Esophagus squamous epithelium (tissue), 5 donors: Measurements from ENCODE around the gene CCNJ. TPM values are rescaled to one million over a fixed set of nuclear protein-coding genes. Genes with fewer than 3 reads are reported as not detected.

Experiments
- DNase-seq: peaks from one replicate; lab custom pipeline; 2025; lab: John Stamatoyannopoulos, UW
- H3K27ac ChIP-seq, 4 donors: fragments of 200-600 bp; sonication (generic); one replicate each; pipeline ENCODE4 v1.5.1; 2016 to 2019; ENCODE audit warnings: mild to moderate bottlenecking in 1 of 4
- H3K27me3 ChIP-seq, 4 donors: fragments of 200-600 bp; sonication (generic); 1 replicate in 3 of 4; 2 replicates in 1 of 4; pipeline versions ENCODE4 v1.5.1 to v1.6.0; 2017 to 2021; ENCODE audit warnings: antibody characterized with exemption in 1 of 4
- H3K36me3 ChIP-seq, 3 donors: fragments of 200-600 bp; sonication (generic); one replicate each; pipeline ENCODE4 v1.5.1; 2016 to 2019
- H3K4me1 ChIP-seq, 3 donors: fragments of 200-600 bp; sonication (generic); one replicate each; pipeline ENCODE4 v1.5.1; 2017 to 2019
- H3K4me3 ChIP-seq, 4 donors: fragments of 200-600 bp; sonication (generic); 1 replicate in 3 of 4; 2 replicates in 1 of 4; pipeline ENCODE4 v1.5.1; 2016 to 2019; ENCODE audit warnings: mild to moderate bottlenecking in 2 of 4, moderate library complexity in 1 of 4
- H3K9me3 ChIP-seq, 3 donors: fragments of 200-600 bp; sonication (generic); one replicate each; pipeline ENCODE4 v1.5.1; 2016 to 2019
- POLR2A ChIP-seq, 4 donors: fragments of 450-650 bp; IDR thresholded peaks; one replicate each; pipeline ENCODE4 v1.6.1; 2017; ENCODE audit warnings: antibody characterized with exemption in 4 of 4, mild to moderate bottlenecking in 4 of 4, moderate library complexity in 3 of 4
- WGBS, 2 donors: methylation state at CpG; one replicate each; pipeline ENCODE4 v1.1.5; 2018; 5-methylcytosine and 5-hydroxymethylcytosine counted together
- intact Hi-C: fragments of 100-400 bp; cut with DNase I; formaldehyde crosslinking; loops from one replicate; pipeline ENCODE4 v1.15.0; 2022
- total RNA-seq, 4 donors: library from RNA; depleted of rRNA; stranded (reverse); fragments of >200 nt; gene quantifications; one replicate each; pipeline ENCODE4 v1.1.0, GENCODE V29; 2016
- TF ChIP-seq, protein P1 (sequence below), 6 experiments: fragments of 450-650 bp in 4 of 6; fragments of 200-600 bp in 2 of 6; sonication (generic) in 2 of 6; IDR thresholded peaks; one replicate each; pipeline ENCODE4 v1.5.1; 2016 to 2019; ENCODE audit warnings: antibody characterized with exemption in 6 of 6, mild to moderate bottlenecking in 4 of 6, moderate library complexity in 4 of 6
- donor health status: DM: yes; HTN: yes; CAD: no.

CCNJ gene
- total RNA-seq, 4 donors from 2014 or later = 1.5 to 4.2 (median 2.8) TPM

DNA sequence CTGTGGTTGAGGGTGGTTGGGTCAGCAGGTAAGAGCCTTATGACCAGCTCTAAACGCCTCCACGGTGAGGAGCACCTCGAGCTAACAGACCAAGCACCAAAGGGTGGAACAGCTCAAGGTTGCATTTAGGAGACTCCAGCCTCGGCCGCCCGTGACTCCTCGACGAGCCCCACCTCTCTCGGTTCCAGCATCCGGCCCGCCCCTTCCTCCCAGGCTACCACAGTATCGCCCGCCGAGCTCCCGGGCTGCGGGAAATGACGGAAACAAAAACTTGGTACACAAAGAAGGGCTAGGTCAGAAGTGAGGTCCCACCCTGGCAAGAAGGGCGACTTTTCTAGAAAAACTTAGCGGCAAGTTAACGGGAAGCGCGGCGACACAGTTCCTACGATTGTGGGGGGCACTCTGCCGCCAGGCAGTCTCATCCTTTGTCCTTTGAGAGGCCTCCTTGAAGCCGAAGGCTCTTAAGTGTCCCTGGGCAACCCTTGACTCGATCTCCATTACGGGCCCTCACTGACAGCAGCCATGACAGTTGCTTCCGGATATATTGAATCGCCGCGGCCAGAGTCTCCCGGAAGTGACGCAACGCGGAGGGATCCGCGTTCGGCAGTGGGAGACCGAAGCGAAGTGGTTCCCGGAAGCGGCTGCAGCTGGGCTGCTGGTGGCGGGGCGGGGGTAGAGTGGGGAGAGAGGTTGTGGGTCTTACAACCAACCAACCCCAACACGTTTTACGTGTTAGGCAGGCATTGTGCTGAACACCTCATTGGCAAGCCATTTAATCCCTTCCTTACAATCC lies 46.5 kb downstream of the CCNJ start:
- intact Hi-C loops = loop anchor here (5.0 kb wide), 1 partner anchor 37 kb away; no protein-coding TSS in a partner anchor
- DNase-seq = peak; percentile 85
- H3K27me3 ChIP-seq = peaks cover 0 to 37% (median 5%) of the 10 kb centered on the region in 4 donors
- H3K36me3 ChIP-seq = no peaks in the 10 kb centered on the region
- 0% methylated on average over 3 to 10 of the region's 47 CpGs for WGBS, 2 donors
- H3K4me1 ChIP-seq = peaks cover 0 to 12% (median 0%) of the 10 kb centered on the region in 3 donors
- H3K9me3 ChIP-seq = peaks cover 0 to 5% (median 4%) of the 10 kb centered on the region in 3 donors
- H3K4me3 ChIP-seq = peak overlapping the region; percentile 53 to 85 (median 73)
- H3K27ac ChIP-seq = peak overlapping the region; percentile 85 to 95 (median 93)
- TF ChIP-seq, protein P1, sequence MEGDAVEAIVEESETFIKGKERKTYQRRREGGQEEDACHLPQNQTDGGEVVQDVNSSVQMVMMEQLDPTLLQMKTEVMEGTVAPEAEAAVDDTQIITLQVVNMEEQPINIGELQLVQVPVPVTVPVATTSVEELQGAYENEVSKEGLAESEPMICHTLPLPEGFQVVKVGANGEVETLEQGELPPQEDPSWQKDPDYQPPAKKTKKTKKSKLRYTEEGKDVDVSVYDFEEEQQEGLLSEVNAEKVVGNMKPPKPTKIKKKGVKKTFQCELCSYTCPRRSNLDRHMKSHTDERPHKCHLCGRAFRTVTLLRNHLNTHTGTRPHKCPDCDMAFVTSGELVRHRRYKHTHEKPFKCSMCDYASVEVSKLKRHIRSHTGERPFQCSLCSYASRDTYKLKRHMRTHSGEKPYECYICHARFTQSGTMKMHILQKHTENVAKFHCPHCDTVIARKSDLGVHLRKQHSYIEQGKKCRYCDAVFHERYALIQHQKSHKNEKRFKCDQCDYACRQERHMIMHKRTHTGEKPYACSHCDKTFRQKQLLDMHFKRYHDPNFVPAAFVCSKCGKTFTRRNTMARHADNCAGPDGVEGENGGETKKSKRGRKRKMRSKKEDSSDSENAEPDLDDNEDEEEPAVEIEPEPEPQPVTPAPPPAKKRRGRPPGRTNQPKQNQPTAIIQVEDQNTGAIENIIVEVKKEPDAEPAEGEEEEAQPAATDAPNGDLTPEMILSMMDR (IDR thresholded peaks at IDR 0.05) = no peak
- peak in 2 of 4 donors; percentile 24 to 28 for TF ChIP-seq POLR2A (IDR thresholded peaks at IDR 0.05)

DNA sequence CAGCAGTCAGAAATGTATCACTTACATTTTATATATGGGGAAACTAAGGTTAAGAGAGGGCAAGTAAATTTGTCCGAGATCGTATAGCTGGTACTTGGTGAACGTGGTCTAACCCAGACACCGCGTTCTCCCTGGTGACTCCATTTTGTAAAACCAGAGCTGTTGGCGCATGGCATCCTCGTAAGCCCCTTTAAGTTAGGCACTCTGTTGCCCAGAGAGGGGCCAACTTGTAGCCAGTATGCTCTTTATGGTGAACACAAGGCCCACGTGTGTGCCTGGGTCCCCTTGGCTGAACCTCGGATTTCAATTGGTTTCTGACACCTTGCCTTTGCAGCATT lies 47.0 kb downstream of the CCNJ start:
- peaks cover 0 to 42% (median 5%) of the 10 kb centered on the region in 4 donors for H3K27me3 ChIP-seq
- H3K4me1 ChIP-seq = peaks cover 0 to 12% (median 0%) of the 10 kb centered on the region in 3 donors
- TF ChIP-seq, protein P1 (IDR thresholded peaks at IDR 0.05) = no peak
- no peak for TF ChIP-seq POLR2A (IDR thresholded peaks at IDR 0.05)
- 77 to 79% methylated on average over 8 to 9 of the region's 9 CpGs for WGBS, 2 donors
- H3K4me3 ChIP-seq = peak overlapping the region; percentile 53 to 85 (median 73)
- no peak for DNase-seq
- intact Hi-C loops = loop anchor here (5.0 kb wide), 1 partner anchor 37 kb away; no protein-coding TSS in a partner anchor
- peaks cover 0 to 5% (median 4%) of the 10 kb centered on the region in 3 donors for H3K9me3 ChIP-seq
- H3K27ac ChIP-seq = peak overlapping the region; percentile 85 to 95 (median 93)
- no peaks in the 10 kb centered on the region for H3K36me3 ChIP-seq

DNA sequence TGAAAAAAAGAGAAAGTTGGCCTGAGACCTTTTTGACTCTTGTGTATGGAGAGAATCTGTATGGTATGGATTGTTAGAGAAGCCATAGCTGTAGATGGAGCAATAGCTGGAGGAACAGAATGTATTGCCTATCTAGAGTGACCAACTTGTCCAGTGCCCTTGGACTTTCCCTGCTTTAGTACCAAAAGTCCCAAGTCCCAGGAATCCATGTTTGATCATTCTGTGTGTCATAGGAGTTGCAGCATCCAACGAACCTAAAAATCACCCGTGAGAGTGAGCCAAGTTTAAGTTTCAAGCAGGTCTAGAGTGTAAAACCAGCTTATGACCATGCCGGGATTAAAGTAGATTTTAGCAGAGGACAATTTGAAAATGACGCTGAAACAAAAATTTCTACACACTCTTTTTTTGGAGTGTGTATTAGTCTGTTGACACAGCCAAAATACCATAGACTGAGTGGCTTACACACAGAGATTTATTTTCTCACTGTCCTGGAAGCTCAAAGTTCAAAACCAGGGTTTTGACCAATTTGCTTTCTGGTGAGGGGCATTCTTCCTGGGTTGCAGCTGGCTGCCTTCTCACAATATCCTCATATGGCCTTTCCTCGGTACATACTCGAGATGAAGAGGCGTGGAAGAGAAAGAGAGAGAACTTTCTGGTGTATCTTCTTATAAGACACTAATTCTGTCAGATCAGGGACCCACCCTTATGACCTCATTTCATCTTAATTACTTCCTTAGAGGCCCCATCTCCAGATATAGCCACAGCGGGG lies 49.8 kb downstream of the CCNJ start:
- Histone ChIP-seq H3K27ac (no peak overlapping the region), H3K27me3 (peaks cover 0 to 70% (median 5%) of the 10 kb centered on the region in 4 donors), H3K4me1 (peaks cover 0 to 12% (median 0%) of the 10 kb centered on the region in 3 donors), H3K9me3 (peaks cover 0 to 5% (median 4%) of the 10 kb centered on the region in 3 donors), H3K36me3 (no peaks in the 10 kb centered on the region), H3K4me3 (no peak overlapping the region)
- no peak for DNase-seq
- intact Hi-C loops = loop anchor here (5.0 kb wide), 1 partner anchor 34 kb away; no protein-coding TSS in a partner anchor
- 70 to 85% methylated on average over 8 of the region's 8 CpGs for WGBS, 2 donors
- TF ChIP-seq POLR2A (IDR thresholded peaks at IDR 0.05) = no peak
- TF ChIP-seq, protein P1 (IDR thresholded peaks at IDR 0.05) = no peak

DNA sequence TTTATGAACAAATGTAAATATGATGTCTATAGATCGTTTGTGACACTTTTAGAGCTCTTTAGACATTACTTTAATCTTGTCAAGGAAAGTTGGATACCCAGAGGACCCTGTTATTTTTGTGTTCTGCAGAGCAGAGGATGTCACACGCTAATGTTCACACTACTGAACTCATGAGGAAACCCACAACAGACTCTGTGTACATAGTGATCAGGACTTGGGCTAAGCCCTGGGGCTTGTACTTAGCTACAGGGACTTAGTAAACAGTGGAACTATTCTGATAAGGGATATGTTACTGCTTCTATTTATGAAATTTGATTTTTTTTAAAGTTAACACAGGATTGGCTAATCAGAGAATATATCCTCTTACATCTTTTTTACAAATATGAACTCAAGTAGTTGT lies 50.6 kb downstream of the CCNJ start:
- Histone ChIP-seq H3K9me3 (peaks cover 0 to 5% (median 4%) of the 10 kb centered on the region in 3 donors), H3K36me3 (no peaks in the 10 kb centered on the region), H3K27ac (no peak overlapping the region), H3K4me1 (peaks cover 0 to 12% (median 0%) of the 10 kb centered on the region in 3 donors), H3K27me3 (peaks cover 0 to 77% (median 5%) of the 10 kb centered on the region in 4 donors), H3K4me3 (no peak overlapping the region)
- WGBS, 2 donors = 28 to 48% methylated on average over 2 of the region's 2 CpGs
- DNase-seq = no peak
- intact Hi-C loops = loop anchor here (5.0 kb wide), 1 partner anchor 33 kb away; no protein-coding TSS in a partner anchor
- no peak for TF ChIP-seq POLR2A (IDR thresholded peaks at IDR 0.05)
- TF ChIP-seq, protein P1 (IDR thresholded peaks at IDR 0.05) = no peak
